Measurements from ENCODE around the gene LDB3.

The LDB3 gene

GRCh38 chr10:86632009-86632800, 36.1 kb upstream of the LDB3 start:
- H3K27me3 ChIP-seq (ENCODE audit: insufficient read depth, low read length, poor library complexity), result no peaks in the 10 kb centered on the region
- no peaks in the 10 kb centered on the region for H3K4me1 ChIP-seq (ENCODE audit: insufficient read depth, low read length)
- H3K4me2 ChIP-seq (ENCODE audit: insufficient read depth, low read length), result no peak overlapping the region
- H3K9ac ChIP-seq (ENCODE audit: low read depth, low read length), result no peak overlapping the region
- TF ChIP-seq EZH2 (IDR thresholded peaks at IDR 0.05; ENCODE audit: borderline replicate concordance, low read depth, low read length, severe bottlenecking), result no peak
- no peaks in the 10 kb centered on the region for H3K79me2 ChIP-seq (ENCODE audit: insufficient read depth, low read length)
- no peak overlapping the region for H3K4me3 ChIP-seq (ENCODE audit: low read depth in 1 of 2, low read length in 2 of 2)
- ATAC-seq (ENCODE audit: insufficient read depth, low read depth) (no peak), DNase-seq (no peak)
- H4K20me1 ChIP-seq (ENCODE audit: insufficient read depth, low read length), result no peaks in the 10 kb centered on the region
- H3K27ac ChIP-seq (ENCODE audit: low read length), result no peak overlapping the region
- H3K9me3 ChIP-seq (ENCODE audit: insufficient read depth, low read length, severe bottlenecking), result no peaks in the 10 kb centered on the region
- no peaks in the 10 kb centered on the region for H3K36me3 ChIP-seq (ENCODE audit: insufficient read depth, low read length)
- H2AFZ ChIP-seq (ENCODE audit: low read depth, low read length), result no peak overlapping the region

- Histone ChIP-seq H3K4me3 (ENCODE audit: low read depth in 1 of 2, low read length in 2 of 2) (no peak overlapping the region), H2AFZ (ENCODE audit: low read depth, low read length) (no peak overlapping the region), H3K4me1 (ENCODE audit: insufficient read depth, low read length) (no peaks in the 10 kb centered on the region), H3K36me3 (ENCODE audit: insufficient read depth, low read length) (no peaks in the 10 kb centered on the region), H3K9me3 (ENCODE audit: insufficient read depth, low read length, severe bottlenecking) (no peaks in the 10 kb centered on the region), H3K4me2 (ENCODE audit: insufficient read depth, low read length) (no peak overlapping the region), H4K20me1 (ENCODE audit: insufficient read depth, low read length) (no peaks in the 10 kb centered on the region), H3K9ac (ENCODE audit: low read depth, low read length) (no peak overlapping the region), H3K27ac (ENCODE audit: low read length) (no peak overlapping the region), H3K79me2 (ENCODE audit: insufficient read depth, low read length) (no peaks in the 10 kb centered on the region), H3K27me3 (ENCODE audit: insufficient read depth, low read length, poor library complexity) (no peaks in the 10 kb centered on the region)
- DNase-seq (no peak), ATAC-seq (ENCODE audit: insufficient read depth, low read depth) (no peak)
- TF ChIP-seq CTCF (IDR thresholded peaks at IDR 0.05; ENCODE audit: borderline replicate concordance, extremely low read depth, low read length, poor library complexity, severe bottlenecking) (no peak), EZH2 (IDR thresholded peaks at IDR 0.05; ENCODE audit: borderline replicate concordance, low read depth, low read length, severe bottlenecking) (no peak)
Measured at GRCh38 chr10:86632951-86633350, 35.4 kb upstream of the LDB3 start.

- Histone ChIP-seq H2AFZ (ENCODE audit: low read depth, low read length) (no peak overlapping the region), H3K36me3 (ENCODE audit: insufficient read depth, low read length) (no peaks in the 10 kb centered on the region), H3K9ac (ENCODE audit: low read depth, low read length) (no peak overlapping the region), H3K4me1 (ENCODE audit: insufficient read depth, low read length) (no peaks in the 10 kb centered on the region), H3K79me2 (ENCODE audit: insufficient read depth, low read length) (no peaks in the 10 kb centered on the region), H3K9me3 (ENCODE audit: insufficient read depth, low read length, severe bottlenecking) (no peaks in the 10 kb centered on the region), H3K4me2 (ENCODE audit: insufficient read depth, low read length) (no peak overlapping the region), H3K27ac (ENCODE audit: low read length) (no peak overlapping the region), H4K20me1 (ENCODE audit: insufficient read depth, low read length) (no peaks in the 10 kb centered on the region), H3K27me3 (ENCODE audit: insufficient read depth, low read length, poor library complexity) (no peaks in the 10 kb centered on the region), H3K4me3 (ENCODE audit: low read depth in 1 of 2, low read length in 2 of 2) (no peak overlapping the region)
- DNase-seq, result no peak
- ATAC-seq (ENCODE audit: insufficient read depth, low read depth), result no peak
- TF ChIP-seq CTCF (IDR thresholded peaks at IDR 0.05; ENCODE audit: borderline replicate concordance, extremely low read depth, low read length, poor library complexity, severe bottlenecking) (no peak), EZH2 (IDR thresholded peaks at IDR 0.05; ENCODE audit: borderline replicate concordance, low read depth, low read length, severe bottlenecking) (no peak)
Measured at GRCh38 chr10:86635402-86635801, 32.9 kb upstream of the LDB3 start.

GRCh38 chr10:86636311-86636710, 32.0 kb upstream of the LDB3 start:
- peaks cover 2% of the 10 kb centered on the region for H3K9me3 ChIP-seq (ENCODE audit: insufficient read depth, low read length, severe bottlenecking)
- H2AFZ ChIP-seq (ENCODE audit: low read depth, low read length), result no peak overlapping the region
- H3K9ac ChIP-seq (ENCODE audit: low read depth, low read length), result no peak overlapping the region
- H3K4me3 ChIP-seq (ENCODE audit: low read depth in 1 of 2, low read length in 2 of 2), result no peak overlapping the region
- no peak overlapping the region for H3K27ac ChIP-seq (ENCODE audit: low read length)
- H3K27me3 ChIP-seq (ENCODE audit: insufficient read depth, low read length, poor library complexity), result no peaks in the 10 kb centered on the region
- ATAC-seq (ENCODE audit: insufficient read depth, low read depth) (no peak), DNase-seq (no peak)
- no peaks in the 10 kb centered on the region for H3K4me1 ChIP-seq (ENCODE audit: insufficient read depth, low read length)
- TF ChIP-seq EZH2 (IDR thresholded peaks at IDR 0.05; ENCODE audit: borderline replicate concordance, low read depth, low read length, severe bottlenecking) (no peak), CTCF (IDR thresholded peaks at IDR 0.05; ENCODE audit: borderline replicate concordance, extremely low read depth, low read length, poor library complexity, severe bottlenecking) (no peak)
- no peaks in the 10 kb centered on the region for H3K79me2 ChIP-seq (ENCODE audit: insufficient read depth, low read length)
- H4K20me1 ChIP-seq (ENCODE audit: insufficient read depth, low read length), result no peaks in the 10 kb centered on the region
- no peak overlapping the region for H3K4me2 ChIP-seq (ENCODE audit: insufficient read depth, low read length)
- H3K36me3 ChIP-seq (ENCODE audit: insufficient read depth, low read length), result no peaks in the 10 kb centered on the region
